PFSK-1 (cell line): Measurements from ENCODE around the gene PARD6G.

ENCODE experiments used
- FOXP2 ChIP-seq: optimal IDR thresholded peaks from 2 replicates; pipeline ENCODE3; 2011; ENCODE audit warnings: borderline replicate concordance, control low read depth, inconsistent platforms; ENCODE audit not compliant: insufficient read depth; ENCODE audit errors: extremely low read length, extremely low read depth
- POLR2AphosphoS5 ChIP-seq: IDR thresholded peaks from 2 replicates; pipeline ENCODE4 v1.6.1; 2012; ENCODE audit warnings: low read depth, mild to moderate bottlenecking, control low read depth, low read length, moderate library complexity
- SIN3A ChIP-seq: IDR thresholded peaks from 2 replicates; pipeline ENCODE4 v1.6.1; 2012; ENCODE audit warnings: mild to moderate bottlenecking, low read length, moderate library complexity, borderline replicate concordance; ENCODE audit not compliant: insufficient read depth
- TAF1 ChIP-seq: IDR thresholded peaks from 2 replicates; pipeline ENCODE4 v1.6.1; 2012; ENCODE audit warnings: low read length, control low read depth, borderline replicate concordance; ENCODE audit not compliant: insufficient read depth
- TF ChIP-seq, protein P1 (sequence below), 2 experiments: IDR thresholded peaks; 2 replicates each; pipeline versions ENCODE4 v1.6.1 to v1.8.0; 2011 to 2012; ENCODE audit warnings: low read depth in 2 of 2, low read length in 2 of 2, control low read depth in 1 of 2, inconsistent platforms in 1 of 2, mild to moderate bottlenecking in 1 of 2, moderate library complexity in 1 of 2; ENCODE audit not compliant: insufficient read depth in 1 of 2

PARD6G gene

DNA sequence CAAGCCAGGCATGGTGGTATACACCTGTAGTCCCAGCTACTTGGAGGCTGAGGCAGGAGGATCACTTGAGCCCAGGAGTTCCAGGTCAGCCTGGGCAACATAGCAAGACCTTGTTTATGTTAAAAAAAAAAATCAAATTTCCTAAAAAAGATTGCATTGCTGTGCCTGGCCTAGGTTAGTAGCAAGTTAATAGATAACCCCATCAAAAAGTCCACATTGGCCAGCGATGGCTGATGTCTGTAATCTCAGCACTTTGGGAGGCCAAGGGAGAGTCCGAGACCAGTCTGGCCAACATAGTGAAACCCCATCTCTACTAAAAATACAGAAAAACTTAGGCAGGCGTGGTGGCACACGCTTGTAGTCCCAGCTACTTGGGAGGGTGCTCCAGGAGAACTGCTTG, 38.7 kb downstream of the PARD6G start:
- no peak for TF ChIP-seq SIN3A
- no peak for TF ChIP-seq TAF1
- no peak for TF ChIP-seq POLR2AphosphoS5
- no peak for TF ChIP-seq FOXP2
- TF ChIP-seq, protein P1, sequence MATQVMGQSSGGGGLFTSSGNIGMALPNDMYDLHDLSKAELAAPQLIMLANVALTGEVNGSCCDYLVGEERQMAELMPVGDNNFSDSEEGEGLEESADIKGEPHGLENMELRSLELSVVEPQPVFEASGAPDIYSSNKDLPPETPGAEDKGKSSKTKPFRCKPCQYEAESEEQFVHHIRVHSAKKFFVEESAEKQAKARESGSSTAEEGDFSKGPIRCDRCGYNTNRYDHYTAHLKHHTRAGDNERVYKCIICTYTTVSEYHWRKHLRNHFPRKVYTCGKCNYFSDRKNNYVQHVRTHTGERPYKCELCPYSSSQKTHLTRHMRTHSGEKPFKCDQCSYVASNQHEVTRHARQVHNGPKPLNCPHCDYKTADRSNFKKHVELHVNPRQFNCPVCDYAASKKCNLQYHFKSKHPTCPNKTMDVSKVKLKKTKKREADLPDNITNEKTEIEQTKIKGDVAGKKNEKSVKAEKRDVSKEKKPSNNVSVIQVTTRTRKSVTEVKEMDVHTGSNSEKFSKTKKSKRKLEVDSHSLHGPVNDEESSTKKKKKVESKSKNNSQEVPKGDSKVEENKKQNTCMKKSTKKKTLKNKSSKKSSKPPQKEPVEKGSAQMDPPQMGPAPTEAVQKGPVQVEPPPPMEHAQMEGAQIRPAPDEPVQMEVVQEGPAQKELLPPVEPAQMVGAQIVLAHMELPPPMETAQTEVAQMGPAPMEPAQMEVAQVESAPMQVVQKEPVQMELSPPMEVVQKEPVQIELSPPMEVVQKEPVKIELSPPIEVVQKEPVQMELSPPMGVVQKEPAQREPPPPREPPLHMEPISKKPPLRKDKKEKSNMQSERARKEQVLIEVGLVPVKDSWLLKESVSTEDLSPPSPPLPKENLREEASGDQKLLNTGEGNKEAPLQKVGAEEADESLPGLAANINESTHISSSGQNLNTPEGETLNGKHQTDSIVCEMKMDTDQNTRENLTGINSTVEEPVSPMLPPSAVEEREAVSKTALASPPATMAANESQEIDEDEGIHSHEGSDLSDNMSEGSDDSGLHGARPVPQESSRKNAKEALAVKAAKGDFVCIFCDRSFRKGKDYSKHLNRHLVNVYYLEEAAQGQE (IDR thresholded peaks at IDR 0.05; ENCODE audit: insufficient read depth in 1 of 2, low read depth in 2 of 2, low read length in 2 of 2), result no peak

- TF ChIP-seq, protein P1 (IDR thresholded peaks at IDR 0.05; ENCODE audit: insufficient read depth in 1 of 2, low read depth in 2 of 2, low read length in 2 of 2), result no peak
- no peak for TF ChIP-seq POLR2AphosphoS5
- no peak for TF ChIP-seq SIN3A
- no peak for TF ChIP-seq TAF1
- no peak for TF ChIP-seq FOXP2
These were observed 42.0 kb downstream of the PARD6G start for GRCh38 chr18:80205294-80205693.

DNA sequence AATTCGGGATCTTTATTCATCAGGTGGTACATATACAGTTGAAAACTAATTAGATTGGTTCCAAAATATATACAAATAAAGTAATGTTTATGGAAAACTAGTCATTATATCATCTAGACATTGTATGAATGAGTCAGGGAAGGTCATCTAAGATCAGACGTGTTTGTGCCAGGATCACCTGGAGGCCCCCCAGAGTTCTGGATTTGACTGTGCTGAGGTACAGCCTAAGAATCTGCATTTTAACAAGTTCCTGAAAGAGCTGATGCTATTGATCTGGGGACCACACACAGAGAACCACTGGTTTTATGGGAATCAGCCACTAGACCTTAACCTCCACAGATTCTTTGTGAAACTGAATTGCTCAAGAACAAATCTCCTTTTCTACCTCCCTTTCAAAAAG, 43.2 kb downstream of the PARD6G start:
- TF ChIP-seq TAF1 (no peak), FOXP2 (no peak), POLR2AphosphoS5 (no peak), SIN3A (no peak)
- TF ChIP-seq, protein P1 (IDR thresholded peaks at IDR 0.05; ENCODE audit: insufficient read depth in 1 of 2, low read depth in 2 of 2, low read length in 2 of 2), result no peak

DNA sequence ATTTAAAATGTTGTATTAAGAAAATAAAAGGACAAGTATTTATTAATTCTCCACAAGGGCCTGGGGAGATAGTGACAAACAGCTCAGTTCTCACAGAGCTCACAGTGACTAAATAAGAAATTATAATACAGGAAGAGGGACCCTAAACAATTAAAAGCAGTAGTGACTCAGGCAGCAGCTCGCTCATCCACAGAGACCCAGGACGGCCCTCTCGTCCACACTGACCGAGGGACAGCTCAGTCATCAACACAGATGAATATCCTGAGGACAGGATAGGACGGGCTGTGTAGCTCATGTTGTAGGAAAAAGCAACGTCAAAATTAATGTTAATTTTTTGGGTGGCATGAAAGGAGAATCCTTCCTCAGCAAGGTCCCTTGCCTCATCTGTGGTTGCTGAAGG, 44.1 kb downstream of the PARD6G start:
- TF ChIP-seq POLR2AphosphoS5 (no peak), SIN3A (no peak), TAF1 (no peak), FOXP2 (no peak)
- TF ChIP-seq, protein P1 (IDR thresholded peaks at IDR 0.05; ENCODE audit: insufficient read depth in 1 of 2, low read depth in 2 of 2, low read length in 2 of 2), result no peak

- TF ChIP-seq SIN3A (no peak), POLR2AphosphoS5 (no peak), FOXP2 (no peak), TAF1 (no peak)
- TF ChIP-seq, protein P1 (IDR thresholded peaks at IDR 0.05; ENCODE audit: insufficient read depth in 1 of 2, low read depth in 2 of 2, low read length in 2 of 2), result no peak
These were observed 44.9 kb downstream of the PARD6G start for GRCh38 chr18:80202264-80202998.
